ENCODE results near the gene EFNA4. TPM values are rescaled to one million over a fixed set of nuclear protein-coding genes. Genes with fewer than 3 reads are reported as not detected.

The EFNA4 gene
- 4.8 and 5.9 TPM in 2 replicates for total RNA-seq

GRCh38 chr1:155063550-155064110 is at the start of gene EFNA4:
Gene EFNA4, plus strand, starts transcription at chr1:155063740. Its CDS starts 84 bp downstream, at chr1:155063824.

GRCh38 chr1:155033524-155033923 is 30.0 kb upstream of the EFNA4 start, which contains the start of the genes DCST1 and DCST2:
Gene DCST1, plus strand, starts transcription at chr1:155033824. Its CDS starts 213 bp downstream, at chr1:155034037.
Gene DCST2, minus strand, starts transcription at chr1:155033781. Its CDS starts 80 bp downstream, at chr1:155033701.

GRCh38 chr1:155050560-155051341 is 12.8 kb upstream of the EFNA4 start, which contains the start of gene ADAM15:
Gene ADAM15, plus strand, starts transcription at chr1:155051316. Its CDS starts 71 bp downstream, at chr1:155051387.

GRCh38 chr1:155078469-155079209 is 15.1 kb downstream of the EFNA4 start, which contains the start of gene EFNA3:
Gene EFNA3, plus strand, starts transcription at chr1:155078837. Its CDS starts 105 bp downstream, at chr1:155078942.

Other genes starting within 250 kb of the EFNA4 start
- under 0.01 and 0.32 TPM in 2 replicates for gene KCNN3, start 193.5 kb upstream of the EFNA4 start, total RNA-seq
- gene PMVK, start 127.0 kb upstream of the EFNA4 start, total RNA-seq, result 4.2 and 4.4 TPM in 2 replicates
- 87.2 and 138 TPM in 2 replicates for gene PBXIP1, start 107.6 kb upstream of the EFNA4 start, total RNA-seq
- 5.9 and 9.4 TPM in 2 replicates for gene PYGO2, start 102.0 kb upstream of the EFNA4 start, total RNA-seq
- gene SHC1, start 93.0 kb upstream of the EFNA4 start, total RNA-seq, result 249 and 465 TPM in 2 replicates
- gene CKS1B, start 89.1 kb upstream of the EFNA4 start, total RNA-seq, result 30.3 and 48.5 TPM in 2 replicates
- 15.1 and 18.9 TPM in 2 replicates for gene FLAD1, start 80.4 kb upstream of the EFNA4 start, total RNA-seq
- gene LENEP, start 70.2 kb upstream of the EFNA4 start, total RNA-seq, result not detected in 2 replicates
- 16.0 and 19.7 TPM in 2 replicates for gene ZBTB7B, start 60.9 kb upstream of the EFNA4 start, total RNA-seq
- gene DCST2, start 30.0 kb upstream of the EFNA4 start, total RNA-seq, result not detected in 2 replicates
- gene DCST1, start 29.9 kb upstream of the EFNA4 start, total RNA-seq, result not detected in 2 replicates
- gene ADAM15, start 12.4 kb upstream of the EFNA4 start, total RNA-seq, result 61.5 and 108 TPM in 2 replicates
- 1.8 and 2.7 TPM in 2 replicates for gene EFNA3, start 15.1 kb downstream of the EFNA4 start, total RNA-seq
- 0.37 TPM in 1 of 2 replicates, not detected in the other for gene EFNA1, start 64.1 kb downstream of the EFNA4 start, total RNA-seq
- 18.9 and 30.6 TPM in 2 replicates for gene SLC50A1, start 72.1 kb downstream of the EFNA4 start, total RNA-seq
- 11.4 and 61.5 TPM in 2 replicates for gene DPM3, start 76.8 kb downstream of the EFNA4 start, total RNA-seq
- gene KRTCAP2, start 109.6 kb downstream of the EFNA4 start, total RNA-seq, result 68.0 and 136 TPM in 2 replicates
- 5.6 and 10.7 TPM in 2 replicates for gene TRIM46, start 110.1 kb downstream of the EFNA4 start, total RNA-seq
- gene THBS3, start 144.2 kb downstream of the EFNA4 start, total RNA-seq, result 23.8 and 35.9 TPM in 2 replicates
- 38.0 and 43.1 TPM in 2 replicates for gene MTX1, start 145.0 kb downstream of the EFNA4 start, total RNA-seq
- 10.7 and 16.5 TPM in 2 replicates for gene ENTREP3, start 191.7 kb downstream of the EFNA4 start, total RNA-seq
- gene SCAMP3, start 198.6 kb downstream of the EFNA4 start, total RNA-seq, result 33.3 and 43.0 TPM in 2 replicates
- gene CLK2, start 209.8 kb downstream of the EFNA4 start, total RNA-seq, result 23.8 and 32.3 TPM in 2 replicates
- gene HCN3, start 213.7 kb downstream of the EFNA4 start, total RNA-seq, result 0.69 and 1.2 TPM in 2 replicates
- not detected in 2 replicates for gene PKLR, start 237.7 kb downstream of the EFNA4 start, total RNA-seq
- 195 and 251 TPM in 2 replicates for gene FDPS, start 245.1 kb downstream of the EFNA4 start, total RNA-seq

Data from smooth muscle cell of the umbilical artery (primary cell).